ENCODE data around the gene SS18L1.

DNA sequence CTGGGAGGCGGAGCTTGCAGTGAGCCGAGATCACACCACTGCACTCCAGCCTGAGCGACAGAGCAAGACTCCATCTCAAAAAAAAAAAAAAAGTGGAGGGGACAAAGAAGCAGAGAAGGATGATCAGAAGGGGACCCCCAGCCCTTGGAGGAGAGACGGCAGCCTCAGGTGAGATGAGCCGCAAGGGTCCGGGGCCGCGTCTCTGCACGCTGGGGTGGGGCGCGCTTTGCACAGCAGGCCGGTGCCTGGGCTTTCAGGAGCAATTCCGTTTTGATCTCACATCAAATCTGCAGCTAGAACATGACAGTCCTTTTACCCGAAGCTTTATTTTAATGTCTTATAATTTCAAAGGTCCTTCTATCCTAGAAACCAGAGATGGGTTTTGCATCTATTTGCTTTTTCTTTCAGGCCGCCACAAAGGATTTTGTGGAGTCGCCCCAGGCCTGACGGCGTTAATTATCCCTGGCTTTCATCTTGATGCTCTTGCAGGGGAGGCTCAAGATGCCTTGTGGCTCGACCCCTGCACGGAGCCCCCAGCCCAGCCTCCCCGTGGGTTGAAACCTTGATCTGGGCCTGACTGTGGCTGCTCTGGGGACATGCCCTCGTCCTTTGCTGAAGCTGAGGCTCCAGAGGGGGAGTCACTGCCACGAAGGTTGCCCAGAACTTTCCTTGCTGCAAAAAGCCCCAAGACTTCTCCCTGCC lies 59.3 kb downstream of the SS18L1 start:
- TF ChIP-seq EZH2 (IDR thresholded peaks at IDR 0.05) (no peak), POLR2AphosphoS5 (IDR thresholded peaks at IDR 0.05; ENCODE audit: borderline replicate concordance, low read depth, low read length) (no peak), FOXP2 (optimal IDR thresholded peaks at IDR 0.05; ENCODE audit: control extremely low read depth, extremely low read length, insufficient read depth) (no peak)

All from SK-N-MC (cell line).